CD14-positive monocyte (primary cell): ENCODE data around the gene SBF1. TPM values are rescaled to one million over a fixed set of nuclear protein-coding genes. Genes with fewer than 3 reads are reported as not detected.
"Not testable (repeated sequence)": the region's sequence is repeated elsewhere in the genome, so short reads cannot be mapped to it uniquely, and the experiment has no call there.

ENCODE experiments used
- DNase-seq, 3 donors: peaks; one replicate each; pipeline ENCODE4 v3.0.0-alpha.2; 2011 to 2022
- H2AFZ ChIP-seq: 2 replicates; pipeline ENCODE4 v1.6.0; 2012; ENCODE audit warnings: mild to moderate bottlenecking, low read depth, low read length, inconsistent platforms; ENCODE audit not compliant: insufficient read depth, poor library complexity, severe bottlenecking
- H3K27ac ChIP-seq, 2 donors: 1 replicate in 1 of 2; 2 replicates in 1 of 2; pipeline ENCODE4 v1.5.1; 2012 to 2013; ENCODE audit warnings: low read length in 2 of 2, control low read depth in 1 of 2, inconsistent platforms in 1 of 2, low read depth in 1 of 2, mild to moderate bottlenecking in 1 of 2
- H3K27me3 ChIP-seq, 2 donors: one replicate each; pipeline versions ENCODE4 v1.6.0 to v1.6.1; 2011 to 2013; ENCODE audit warnings: low read length in 2 of 2; ENCODE audit not compliant: control insufficient read depth in 2 of 2, insufficient read depth in 2 of 2
- H3K36me3 ChIP-seq, 2 donors: replicated peaks in 1 of 2; 1 replicate in 1 of 2; 2 replicates in 1 of 2; pipeline versions ENCODE4 v1.5.1 to v1.6.1; 2012 to 2013; ENCODE audit warnings: low read length in 2 of 2, control low read depth in 1 of 2, inconsistent platforms in 1 of 2, mild to moderate bottlenecking in 1 of 2; ENCODE audit not compliant: insufficient read depth in 2 of 2, control insufficient read depth in 1 of 2
- H3K4me1 ChIP-seq, 2 donors: 1 replicate in 1 of 2; 2 replicates in 1 of 2; pipeline versions ENCODE4 v1.5.1 to v1.6.1; 2012 to 2013; ENCODE audit warnings: low read length in 2 of 2, control low read depth in 1 of 2, inconsistent platforms in 1 of 2, mild to moderate bottlenecking in 1 of 2, moderate library complexity in 1 of 2; ENCODE audit not compliant: insufficient read depth in 2 of 2, control insufficient read depth in 1 of 2
- H3K4me2 ChIP-seq: replicated peaks from 2 replicates; pipeline ENCODE3; 2012; ENCODE audit warnings: low read length, moderate library complexity, mild to moderate bottlenecking; ENCODE audit not compliant: poor library complexity, severe bottlenecking; ENCODE audit errors: extremely low read depth
- H3K4me3 ChIP-seq, 3 experiments: fragments of 200-600 bp in 1 of 3; sonication (generic) in 1 of 3; replicated peaks in 1 of 3; 1 replicate in 2 of 3; 2 replicates in 1 of 3; pipeline ENCODE4 v1.5.1; 2011 to 2013; ENCODE audit warnings: low read length in 3 of 3, mild to moderate bottlenecking in 3 of 3, control low read depth in 2 of 3, low read depth in 2 of 3, inconsistent platforms in 1 of 3, moderate library complexity in 1 of 3
- H3K79me2 ChIP-seq: 2 replicates; pipeline ENCODE4 v1.6.0; 2012; ENCODE audit warnings: mild to moderate bottlenecking, control low read depth, inconsistent platforms, low read length, moderate library complexity; ENCODE audit not compliant: insufficient read depth
- H3K9ac ChIP-seq: 2 replicates; pipeline ENCODE4 v1.6.0; 2017; ENCODE audit warnings: low read length, mild to moderate bottlenecking; ENCODE audit not compliant: insufficient read depth, poor library complexity, severe bottlenecking
- H3K9me3 ChIP-seq, 2 donors: replicated peaks in 1 of 2; 1 replicate in 1 of 2; 2 replicates in 1 of 2; pipeline versions ENCODE4 v1.5.1 to v1.6.1; 2012 to 2013; ENCODE audit warnings: low read length in 2 of 2, control low read depth in 1 of 2; ENCODE audit not compliant: control insufficient read depth in 1 of 2, insufficient read depth in 1 of 2
- H4K20me1 ChIP-seq: 2 replicates; pipeline ENCODE4 v1.6.0; 2012; ENCODE audit warnings: mild to moderate bottlenecking, low read length, control low read depth, moderate library complexity; ENCODE audit not compliant: insufficient read depth
- H3K27ac Mint-ChIP-seq, 7 donors: one replicate each; pipeline ENCODE4 v1.8.0; 2020; ENCODE audit warnings: mild to moderate bottlenecking in 7 of 7, mixed read lengths in 7 of 7, moderate library complexity in 6 of 7, inconsistent platforms in 2 of 7
- H3K27me3 Mint-ChIP-seq, 3 donors: one replicate each; pipeline ENCODE4 v1.8.0; 2021 to 2022; ENCODE audit warnings: low read depth in 3 of 3, mild to moderate bottlenecking in 3 of 3, mixed read lengths in 3 of 3, moderate library complexity in 3 of 3, inconsistent platforms in 1 of 3
- H3K36me3 Mint-ChIP-seq, 2 donors: one replicate each; pipeline ENCODE4 v1.8.0; 2020; ENCODE audit warnings: mixed read lengths in 2 of 2, inconsistent platforms in 1 of 2, mild to moderate bottlenecking in 1 of 2
- H3K4me1 Mint-ChIP-seq: one replicate; pipeline ENCODE4 v1.8.0; 2020; ENCODE audit warnings: mild to moderate bottlenecking, mixed read lengths
- H3K4me3 Mint-ChIP-seq, 2 donors: one replicate each; pipeline ENCODE4 v1.8.0; 2020; ENCODE audit warnings: mild to moderate bottlenecking in 2 of 2, mixed read lengths in 2 of 2, moderate library complexity in 1 of 2
- H3K9me3 Mint-ChIP-seq, 7 donors: one replicate each; pipeline ENCODE4 v1.8.0; 2020 to 2022; ENCODE audit warnings: mixed read lengths in 7 of 7, mild to moderate bottlenecking in 6 of 7, moderate library complexity in 6 of 7, inconsistent platforms in 2 of 7
- WGBS: methylation state at CpG from one replicate; pipeline ENCODE4 v1.1.5; 2013; ENCODE audit warnings: missing lambda C conversion rate; ENCODE audit not compliant: insufficient coverage; 5-methylcytosine and 5-hydroxymethylcytosine counted together
- intact Hi-C, 2 donors: fragments of 100-400 bp; cut with micrococcal nuclease; formaldehyde crosslinking; loops; one replicate each; pipeline versions ENCODE4 v1.15.0 to v1.15.1; 2023
- polyA plus RNA-seq, 3 donors: library from polyadenylated mRNA; depleted of rRNA in 1 of 3; unstranded in 2 of 3; stranded (reverse) in 1 of 3; fragments of 300-500 nt in 2 of 3; fragments of >200 nt in 1 of 3; fragmentation: Illumina TruSeq in 2 of 3; gene quantifications; 1 replicate in 2 of 3; 2 replicates in 1 of 3; pipeline ENCODE4 v1.2.3, GENCODE V29; 2012 to 2021
- TF ChIP-seq, protein P1 (sequence below): fragments of 200-600 bp; IDR thresholded peaks from one replicate; pipeline ENCODE4 v1.8.0; 2022; ENCODE audit warnings: antibody characterized with exemption, mild to moderate bottlenecking

SBF1 gene
- polyA plus RNA-seq, 3 donors = 4.0 to 45.9 (median 6.2) TPM

DNA sequence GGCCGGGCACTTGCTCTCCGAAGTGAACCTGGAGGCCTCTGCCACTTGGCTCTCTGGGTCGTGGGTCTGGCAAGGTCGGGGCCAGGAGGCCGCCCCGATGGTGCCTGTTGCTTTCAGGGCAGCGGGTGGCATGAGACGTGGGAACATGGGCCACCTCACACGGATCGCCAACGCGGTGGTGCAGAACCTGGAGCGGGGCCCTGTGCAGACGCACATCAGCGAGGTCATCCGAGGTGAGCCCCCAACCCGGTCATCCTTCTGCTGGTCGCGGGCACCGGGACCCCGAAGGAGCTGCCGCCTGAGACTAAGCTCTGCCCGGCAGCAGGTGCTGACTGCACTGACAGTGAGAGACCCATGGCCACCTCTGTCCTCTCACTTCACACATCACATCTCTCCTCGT, 40.0 kb downstream of the SBF1 start:
- no peak overlapping the region for H3K4me3 ChIP-seq
- Mint-ChIP-seq H3K27me3 (no peaks in the 10 kb centered on the region), H3K9me3 (no peaks in the 10 kb centered on the region), H3K27ac (peak overlapping the region in 2 of 7 donors; percentile 11 to 58), H3K4me1 (no peaks in the 10 kb centered on the region), H3K36me3 (peaks cover 58 to 83% of the 10 kb centered on the region in 2 donors), H3K4me3 (no peak overlapping the region)
- TF ChIP-seq, protein P1, sequence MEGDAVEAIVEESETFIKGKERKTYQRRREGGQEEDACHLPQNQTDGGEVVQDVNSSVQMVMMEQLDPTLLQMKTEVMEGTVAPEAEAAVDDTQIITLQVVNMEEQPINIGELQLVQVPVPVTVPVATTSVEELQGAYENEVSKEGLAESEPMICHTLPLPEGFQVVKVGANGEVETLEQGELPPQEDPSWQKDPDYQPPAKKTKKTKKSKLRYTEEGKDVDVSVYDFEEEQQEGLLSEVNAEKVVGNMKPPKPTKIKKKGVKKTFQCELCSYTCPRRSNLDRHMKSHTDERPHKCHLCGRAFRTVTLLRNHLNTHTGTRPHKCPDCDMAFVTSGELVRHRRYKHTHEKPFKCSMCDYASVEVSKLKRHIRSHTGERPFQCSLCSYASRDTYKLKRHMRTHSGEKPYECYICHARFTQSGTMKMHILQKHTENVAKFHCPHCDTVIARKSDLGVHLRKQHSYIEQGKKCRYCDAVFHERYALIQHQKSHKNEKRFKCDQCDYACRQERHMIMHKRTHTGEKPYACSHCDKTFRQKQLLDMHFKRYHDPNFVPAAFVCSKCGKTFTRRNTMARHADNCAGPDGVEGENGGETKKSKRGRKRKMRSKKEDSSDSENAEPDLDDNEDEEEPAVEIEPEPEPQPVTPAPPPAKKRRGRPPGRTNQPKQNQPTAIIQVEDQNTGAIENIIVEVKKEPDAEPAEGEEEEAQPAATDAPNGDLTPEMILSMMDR = no peak
- H3K27me3 ChIP-seq = no peaks in the 10 kb centered on the region
- H3K4me1 ChIP-seq = no peaks in the 10 kb centered on the region
- 98% methylated on average over 24 of the region's 24 CpGs for WGBS
- no peaks in the 10 kb centered on the region for H3K79me2 ChIP-seq
- peaks cover 78 to 86% of the 10 kb centered on the region in 2 donors for H3K36me3 ChIP-seq
- intact Hi-C loops = no loop called here
- H3K9me3 ChIP-seq = no peaks in the 10 kb centered on the region
- H3K27ac ChIP-seq = no peak overlapping the region
- no peak overlapping the region for H3K4me2 ChIP-seq
- no peak overlapping the region for H3K9ac ChIP-seq
- DNase-seq = no peak
- peaks cover 11% of the 10 kb centered on the region for H4K20me1 ChIP-seq
- no peak overlapping the region for H2AFZ ChIP-seq

DNA sequence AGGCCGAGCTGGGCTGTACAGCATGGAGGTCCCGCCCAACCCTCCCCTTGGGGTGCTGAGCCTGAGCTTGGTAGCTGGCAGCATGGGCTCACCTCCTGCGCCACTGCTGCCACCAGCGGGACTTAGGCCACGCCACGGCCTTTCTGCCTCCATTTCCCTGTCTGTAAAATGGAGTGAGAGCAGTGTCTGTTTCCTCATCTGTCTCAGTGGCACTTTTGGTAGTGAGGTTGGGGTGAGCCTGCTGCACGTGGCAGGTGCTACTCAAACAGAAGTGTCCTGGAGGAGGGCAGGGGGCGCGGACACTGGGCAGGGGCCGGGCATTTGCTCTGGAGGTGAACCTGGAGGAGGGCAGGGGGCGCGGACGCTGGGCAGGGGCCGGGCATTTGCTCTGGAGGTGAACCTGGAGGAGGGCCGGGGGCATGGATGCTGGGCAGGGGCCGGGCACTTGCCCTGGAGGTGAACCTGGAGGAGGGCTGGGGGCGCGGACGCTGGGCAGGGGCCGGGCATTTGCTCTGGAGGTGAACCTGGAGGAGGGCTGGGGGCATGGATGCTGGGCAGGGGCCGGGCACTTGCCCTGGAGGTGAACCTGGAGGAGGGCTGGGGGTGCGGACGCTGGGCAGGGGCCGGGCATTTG, 41.8 kb downstream of the SBF1 start:
- DNase-seq, intact Hi-C loops: not testable (repeated sequence)
- H3K36me3 ChIP-seq = peaks cover 74 to 86% of the 10 kb centered on the region in 2 donors

More for the DNA sequence above, 41.8 kb downstream of the SBF1 start:
- not testable (repeated sequence) for H3K27ac Mint-ChIP-seq, H3K9ac ChIP-seq, H3K27me3 ChIP-seq, H3K9me3 Mint-ChIP-seq, H4K20me1 ChIP-seq, H3K9me3 ChIP-seq, H3K4me2 ChIP-seq, H3K4me3 ChIP-seq, H3K4me3 Mint-ChIP-seq, H3K4me1 Mint-ChIP-seq, H3K27ac ChIP-seq, H3K27me3 Mint-ChIP-seq, H2AFZ ChIP-seq, H3K4me1 ChIP-seq, H3K79me2 ChIP-seq
- H3K36me3 Mint-ChIP-seq = peaks cover 60 to 84% of the 10 kb centered on the region in 2 donors
- WGBS = 95% methylated on average over 10 of the region's 24 CpGs
